ENCODE results near the gene ZCCHC24.

DNA sequence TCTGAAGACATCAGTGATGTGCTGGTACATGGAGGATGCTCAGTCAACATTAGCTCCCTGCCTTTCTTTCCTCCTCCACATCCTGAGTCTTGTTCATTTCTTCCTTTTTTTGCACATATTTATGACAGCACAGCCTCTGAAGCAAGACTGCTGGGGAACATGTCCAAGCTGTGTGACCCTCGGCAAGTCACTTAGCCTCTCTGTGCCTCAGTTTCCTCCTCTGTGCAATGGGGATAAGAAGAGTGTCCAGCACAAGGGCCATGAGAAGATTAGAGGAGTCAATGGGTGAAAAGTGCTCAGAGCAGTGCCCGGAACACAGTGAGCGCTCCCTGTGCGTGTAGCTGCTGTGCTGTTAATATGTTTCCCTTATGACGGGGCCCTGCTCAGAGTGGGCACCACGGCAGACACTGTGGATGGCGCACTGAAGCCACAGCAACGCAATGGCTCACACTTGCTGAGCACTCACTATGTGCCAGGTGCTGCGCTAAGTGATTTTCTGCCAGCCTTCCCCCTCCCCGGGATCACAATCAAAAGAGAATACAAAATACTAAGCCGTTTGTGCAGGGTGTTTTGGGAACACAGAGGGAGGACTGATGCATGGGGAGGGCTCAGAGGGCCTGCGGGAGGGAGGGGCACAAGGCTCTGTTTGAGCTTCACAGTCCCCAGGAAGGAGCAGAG is 28.7 kb downstream of the ZCCHC24 start:
- TF ChIP-seq, protein P1, sequence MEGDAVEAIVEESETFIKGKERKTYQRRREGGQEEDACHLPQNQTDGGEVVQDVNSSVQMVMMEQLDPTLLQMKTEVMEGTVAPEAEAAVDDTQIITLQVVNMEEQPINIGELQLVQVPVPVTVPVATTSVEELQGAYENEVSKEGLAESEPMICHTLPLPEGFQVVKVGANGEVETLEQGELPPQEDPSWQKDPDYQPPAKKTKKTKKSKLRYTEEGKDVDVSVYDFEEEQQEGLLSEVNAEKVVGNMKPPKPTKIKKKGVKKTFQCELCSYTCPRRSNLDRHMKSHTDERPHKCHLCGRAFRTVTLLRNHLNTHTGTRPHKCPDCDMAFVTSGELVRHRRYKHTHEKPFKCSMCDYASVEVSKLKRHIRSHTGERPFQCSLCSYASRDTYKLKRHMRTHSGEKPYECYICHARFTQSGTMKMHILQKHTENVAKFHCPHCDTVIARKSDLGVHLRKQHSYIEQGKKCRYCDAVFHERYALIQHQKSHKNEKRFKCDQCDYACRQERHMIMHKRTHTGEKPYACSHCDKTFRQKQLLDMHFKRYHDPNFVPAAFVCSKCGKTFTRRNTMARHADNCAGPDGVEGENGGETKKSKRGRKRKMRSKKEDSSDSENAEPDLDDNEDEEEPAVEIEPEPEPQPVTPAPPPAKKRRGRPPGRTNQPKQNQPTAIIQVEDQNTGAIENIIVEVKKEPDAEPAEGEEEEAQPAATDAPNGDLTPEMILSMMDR (IDR thresholded peaks at IDR 0.05) = no peak
- TF ChIP-seq EZH2 (IDR thresholded peaks at IDR 0.05) = no peak
